NT2/D1 (cell line): ENCODE data around the gene LRRC75A.

Experiments used
- SUZ12 ChIP-seq: IDR thresholded peaks from 2 replicates; pipeline ENCODE4 v1.6.1; 2011; ENCODE audit not compliant: insufficient read length, insufficient read depth; ENCODE audit errors: extremely low read depth
- ZNF274 ChIP-seq: IDR thresholded peaks from 2 replicates; pipeline ENCODE4 v1.6.1; 2011; ENCODE audit warnings: mild to moderate bottlenecking, low read depth, low read length

GRCh38 chr17:16448490-16448889 is 43.5 kb downstream of the LRRC75A start:
- TF ChIP-seq SUZ12 (no peak), ZNF274 (no peak)
